NCI-H1930 (cell line): ENCODE measurements around the gene BBOX1.
"Not testable (repeated sequence)": the region's sequence is repeated elsewhere in the genome, so short reads cannot be mapped to it uniquely, and the experiment has no call there.

Experiments
- DNase-seq, 2 experiments: peaks; one replicate each; lab custom pipeline; 2025; lab: John Stamatoyannopoulos, UW

BBOX1 gene

GRCh38 chr11:27124514-27125264, 84.1 kb downstream of the BBOX1 start:
- no peak for DNase-seq

DNA sequence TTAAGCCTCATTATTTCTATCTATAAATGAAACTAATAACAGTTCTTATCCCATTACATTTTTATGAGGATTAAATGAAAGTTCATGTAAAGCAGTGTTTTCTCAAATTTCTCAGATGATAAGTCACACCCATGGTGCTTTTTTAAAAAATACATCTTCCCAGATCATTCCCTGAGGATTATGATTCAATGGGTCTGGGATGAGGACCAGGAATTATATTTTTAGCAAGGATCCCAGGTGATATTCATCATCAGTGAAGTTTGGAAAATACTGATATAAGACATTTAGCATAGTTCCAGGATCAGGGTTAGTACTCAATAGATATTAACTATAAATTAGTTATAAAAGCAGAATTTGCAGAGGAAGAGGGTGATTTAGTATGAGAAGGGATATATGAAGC, 89.1 kb downstream of the BBOX1 start:
- DNase-seq, result no peak

- DNase-seq, result no peak
Observed at GRCh38 chr11:27130806-27131205, 90.2 kb downstream of the BBOX1 start.

- not testable (repeated sequence) for DNase-seq
Observed at GRCh38 chr11:27135924-27136329, 95.3 kb downstream of the BBOX1 start.

DNA sequence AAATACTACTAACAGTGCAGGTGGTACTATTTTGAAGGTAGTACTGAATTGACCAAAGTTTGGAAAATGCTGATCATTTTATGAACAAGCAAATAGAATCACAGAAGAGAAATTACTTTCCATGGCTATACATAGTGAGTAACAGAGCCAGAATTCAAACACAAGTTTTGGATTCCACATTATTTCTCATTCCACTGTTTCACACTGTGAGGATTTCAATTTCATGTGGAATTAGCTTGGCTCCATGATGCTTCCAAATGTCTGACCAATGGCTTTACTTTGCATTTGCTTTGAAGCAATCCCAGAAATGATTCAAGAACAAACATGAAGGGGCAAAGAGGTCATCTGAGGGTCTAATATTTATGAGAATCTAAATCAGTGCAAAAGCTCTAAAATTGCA, 98.1 kb downstream of the BBOX1 start:
- DNase-seq, result no peak

GRCh38 chr11:27139742-27140367, 99.2 kb downstream of the BBOX1 start:
- DNase-seq, result no peak

DNA sequence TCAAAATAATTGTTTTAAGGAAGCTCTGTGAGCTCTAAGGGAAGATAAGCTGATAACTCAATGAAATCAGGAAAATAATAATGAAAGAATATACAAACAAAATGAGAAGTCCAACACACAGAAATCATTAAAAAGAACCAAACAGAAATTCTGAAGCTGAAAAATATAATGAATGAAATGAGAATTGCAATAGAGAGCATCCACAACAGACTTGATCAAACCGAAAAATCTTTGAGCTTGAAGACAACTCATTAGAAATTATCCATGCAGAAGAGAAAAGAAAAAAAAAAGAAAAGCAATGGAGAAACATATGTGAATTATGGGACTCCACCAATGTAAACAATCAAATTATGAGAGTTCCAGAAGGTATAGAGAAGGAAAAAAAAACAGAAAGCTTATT, 101.0 kb downstream of the BBOX1 start:
- DNase-seq, result no peak

DNA sequence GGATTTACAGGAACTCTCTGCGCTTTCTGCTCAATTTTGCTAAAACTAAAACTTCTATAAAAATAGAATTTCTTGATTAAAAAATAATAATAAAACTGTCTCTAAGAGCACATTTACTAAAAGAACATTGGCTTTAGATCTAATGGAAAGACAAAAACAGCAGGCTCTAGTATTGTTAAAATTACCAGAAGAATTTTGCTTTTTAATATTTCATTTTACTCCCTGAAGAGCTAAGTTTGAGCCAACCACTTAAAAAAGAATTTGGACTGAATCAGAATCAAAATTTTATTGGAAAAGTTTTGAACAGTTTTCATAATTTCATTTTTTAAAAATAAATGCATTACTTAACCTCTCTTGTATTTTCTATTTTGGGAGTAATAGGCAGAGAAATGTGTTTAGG, 107.3 kb downstream of the BBOX1 start:
- no peak for DNase-seq

DNA sequence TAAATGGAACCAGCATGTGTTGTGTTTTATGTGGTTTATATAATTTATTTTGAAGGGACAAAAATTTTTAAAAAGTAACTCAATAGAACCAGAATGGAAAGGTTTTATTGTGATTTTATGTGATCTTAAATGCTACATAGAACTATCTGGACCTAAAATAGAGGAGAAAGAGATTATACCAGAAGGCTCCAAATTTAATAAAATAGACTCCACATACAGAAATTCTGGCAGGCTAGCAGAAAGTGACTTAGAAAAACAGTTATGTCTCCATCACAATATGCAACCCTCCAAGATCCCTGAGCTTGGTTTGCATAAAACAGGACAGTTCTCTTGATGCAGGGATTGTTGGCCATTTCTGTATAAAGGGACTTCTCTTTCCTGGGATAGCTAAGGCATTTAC, 107.9 kb downstream of the BBOX1 start:
- DNase-seq, result no peak

- DNase-seq, result no peak
Observed at GRCh38 chr11:27150098-27150497, 109.5 kb downstream of the BBOX1 start.

DNA sequence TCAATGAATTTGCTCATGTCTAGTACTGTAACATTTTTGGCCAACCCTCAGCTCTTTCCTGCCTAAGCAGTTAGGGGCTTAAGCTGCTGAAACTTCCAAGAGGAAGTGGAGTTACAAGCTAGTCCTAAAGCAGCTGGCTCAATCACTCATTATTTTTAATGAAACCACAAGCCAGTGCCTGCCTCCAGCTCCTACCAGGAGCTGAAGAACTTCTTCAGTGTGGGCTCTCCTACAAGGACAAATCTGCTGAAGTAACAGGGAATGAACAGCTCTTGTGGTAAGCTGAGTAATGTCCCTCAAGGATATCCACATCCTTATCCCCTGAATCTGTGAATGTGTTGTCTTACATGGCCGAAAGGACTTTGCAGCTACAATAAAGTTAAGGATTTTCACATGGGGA, 112.5 kb downstream of the BBOX1 start:
- DNase-seq, result no peak

GRCh38 chr11:27158456-27159334, 118.1 kb downstream of the BBOX1 start:
- peak; percentile 30 to 65 for DNase-seq

DNA sequence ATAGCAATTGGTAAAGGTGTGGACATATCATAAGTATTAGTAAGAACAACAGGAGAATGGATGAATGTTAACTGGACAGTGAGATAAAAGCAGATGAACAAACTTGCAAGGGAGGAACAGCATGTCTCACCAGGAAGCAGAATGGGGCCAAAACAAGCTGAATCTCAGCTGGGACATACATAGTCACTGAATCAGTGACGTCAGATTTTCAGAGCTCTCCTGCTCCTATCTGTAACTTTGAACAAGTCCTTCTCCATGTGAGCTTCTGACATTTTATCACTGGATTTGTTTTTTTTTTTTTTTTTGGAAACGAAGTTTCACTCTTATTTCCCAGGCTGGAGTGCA, 118.7 kb downstream of the BBOX1 start:
- DNase-seq, result no peak

- no peak for DNase-seq
Observed at GRCh38 chr11:27161071-27161470, 120.5 kb downstream of the BBOX1 start.

GRCh38 chr11:27162237-27162636, 121.6 kb downstream of the BBOX1 start:
- DNase-seq, result no peak

- DNase-seq, result no peak
Observed at GRCh38 chr11:27166130-27166529, 125.5 kb downstream of the BBOX1 start.

GRCh38 chr11:27171376-27171958, 130.9 kb downstream of the BBOX1 start:
- no peak for DNase-seq

DNA sequence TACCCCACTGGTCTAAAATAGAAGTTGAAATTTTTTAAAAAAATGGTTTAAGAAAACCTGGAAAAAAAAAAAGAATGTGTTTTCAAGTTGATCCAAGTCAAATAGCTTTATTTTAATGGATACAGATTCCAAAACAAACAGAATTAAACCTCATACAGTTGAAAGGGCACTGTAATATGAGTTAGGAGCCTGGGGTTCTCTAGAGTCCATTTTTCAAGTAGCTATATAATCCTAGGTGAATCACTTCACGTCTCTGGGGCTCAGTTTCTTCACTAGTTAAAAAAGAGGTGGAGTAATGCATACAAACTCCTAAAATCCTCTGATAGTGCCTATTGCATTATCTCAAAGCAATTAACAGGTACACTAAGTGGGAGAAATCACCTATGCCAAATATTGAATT, 132.9 kb downstream of the BBOX1 start:
- DNase-seq, result no peak

DNA sequence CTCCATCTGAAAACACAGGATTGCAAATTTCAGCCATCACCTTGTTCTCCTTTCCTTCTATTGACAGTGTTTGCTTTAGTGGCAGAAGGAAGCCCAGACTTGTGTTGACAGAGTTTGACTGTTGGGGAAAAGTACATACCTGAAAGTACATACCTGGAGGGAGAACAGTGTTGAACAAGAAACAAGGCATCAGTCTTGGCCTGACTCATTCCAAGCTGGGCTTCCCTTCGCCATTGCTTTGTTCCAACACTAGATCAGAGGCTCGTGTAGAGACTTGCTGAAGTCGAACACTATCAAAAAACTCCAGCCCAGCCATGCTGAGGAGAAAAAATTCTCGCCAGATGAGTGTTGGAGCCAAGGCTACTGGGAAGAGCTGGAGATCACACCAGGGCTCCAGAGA, 133.4 kb downstream of the BBOX1 start:
- DNase-seq, result no peak

- no peak for DNase-seq
Observed at GRCh38 chr11:27174672-27175210, 134.1 kb downstream of the BBOX1 start.

DNA sequence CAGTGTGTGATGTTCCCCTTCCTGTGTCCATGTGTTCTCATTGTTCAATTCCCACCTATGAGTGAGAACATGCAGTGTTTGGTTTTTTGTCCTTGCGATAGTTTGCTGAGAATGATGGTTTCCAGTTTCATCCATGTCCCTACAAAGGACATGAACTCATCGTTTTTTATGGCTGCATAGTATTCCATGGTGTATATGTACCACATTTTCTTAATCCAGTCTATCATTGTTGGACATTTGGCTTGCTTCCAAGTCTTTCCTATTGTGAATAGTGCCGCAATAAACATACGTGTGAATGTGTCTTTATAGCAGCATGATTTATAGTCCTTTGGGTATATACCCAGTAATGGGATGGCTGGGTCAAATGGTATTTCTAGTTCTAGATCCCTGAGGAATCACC, 134.9 kb downstream of the BBOX1 start:
- DNase-seq, result not testable (repeated sequence)
